GM21390 (cell line): ENCODE results near the gene TIMP4.

ENCODE experiments used
- ATAC-seq: cut with Tn5 transposase; IDR thresholded peaks from one replicate; pipeline ENCODE4 v1.9.1; 2021; ENCODE audit not compliant: unreplicated experiment

Gene TIMP4

DNA sequence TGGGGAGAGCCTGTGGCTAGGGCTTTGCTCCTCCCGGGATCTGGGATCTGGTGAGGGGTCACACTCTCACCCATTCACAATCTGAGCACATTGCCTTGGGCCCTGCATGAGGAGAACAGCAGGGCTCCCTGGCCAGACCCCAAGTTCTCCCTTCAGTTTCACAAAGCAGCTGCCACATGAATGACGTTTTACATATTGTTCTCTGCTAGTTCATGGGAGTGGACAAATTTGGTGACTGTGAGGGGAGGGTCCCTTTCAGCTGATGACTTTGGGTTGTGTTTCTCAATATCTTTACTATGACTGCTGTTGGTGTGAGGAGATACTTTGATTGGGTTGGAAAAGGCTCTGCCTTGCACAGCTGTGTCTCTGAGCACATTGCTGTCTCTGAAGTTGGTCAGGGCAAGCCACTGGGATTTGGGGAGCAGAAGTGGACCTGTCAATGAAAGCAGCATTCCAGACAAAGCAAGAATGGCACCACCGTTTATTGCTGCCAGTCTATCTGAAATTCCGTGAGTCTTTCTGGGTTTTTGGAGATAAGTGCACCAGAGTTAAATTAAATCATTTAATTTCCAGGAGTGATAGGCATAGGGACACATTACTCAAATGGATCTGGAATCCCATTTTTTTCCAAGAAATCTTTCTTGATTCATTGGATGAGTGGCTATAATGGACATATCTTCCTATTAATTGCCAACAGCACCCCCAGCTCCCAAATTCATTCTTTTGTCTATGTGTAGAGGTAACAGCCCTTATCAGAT lies 10.3 kb downstream of the TIMP4 start:
- ATAC-seq = no peak

GRCh38 chr3:12147049-12147780 lies 11.5 kb downstream of the TIMP4 start:
- no peak for ATAC-seq

DNA sequence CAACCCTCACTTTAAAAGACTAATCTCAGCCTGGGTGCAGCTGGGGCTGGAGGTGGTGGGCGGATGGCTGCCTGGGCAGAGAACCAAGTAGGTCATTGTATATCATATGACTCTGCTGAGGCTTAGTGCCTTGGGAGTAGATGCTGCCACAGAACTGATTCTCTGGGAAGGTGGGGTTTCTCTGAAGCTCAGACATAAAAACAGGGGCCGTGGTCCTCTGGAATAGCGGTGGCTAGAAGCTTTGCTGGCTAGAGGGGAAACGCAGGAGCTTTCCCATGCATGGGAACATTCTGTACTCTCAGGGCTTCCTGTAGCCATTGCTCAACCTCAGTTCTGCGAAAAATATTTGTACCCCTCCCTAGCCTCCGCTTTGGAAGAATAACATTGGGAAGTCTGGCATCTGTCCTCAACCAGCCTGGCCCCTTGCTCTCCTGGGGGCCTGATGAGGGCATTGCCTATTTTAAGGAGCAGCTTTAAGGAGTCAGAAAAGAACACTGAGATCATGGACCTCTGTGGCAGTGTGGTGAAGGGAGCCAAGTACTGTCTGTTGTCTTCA lies 14.7 kb downstream of the TIMP4 start:
- ATAC-seq = no peak

GRCh38 chr3:12142476-12142875 lies 16.2 kb downstream of the TIMP4 start:
- no peak for ATAC-seq

- ATAC-seq = peak; percentile 75
Observed at GRCh38 chr3:12141350-12141749, 17.4 kb downstream of the TIMP4 start.

- no peak for ATAC-seq
Observed at GRCh38 chr3:12139111-12139511, 19.6 kb downstream of the TIMP4 start.

DNA sequence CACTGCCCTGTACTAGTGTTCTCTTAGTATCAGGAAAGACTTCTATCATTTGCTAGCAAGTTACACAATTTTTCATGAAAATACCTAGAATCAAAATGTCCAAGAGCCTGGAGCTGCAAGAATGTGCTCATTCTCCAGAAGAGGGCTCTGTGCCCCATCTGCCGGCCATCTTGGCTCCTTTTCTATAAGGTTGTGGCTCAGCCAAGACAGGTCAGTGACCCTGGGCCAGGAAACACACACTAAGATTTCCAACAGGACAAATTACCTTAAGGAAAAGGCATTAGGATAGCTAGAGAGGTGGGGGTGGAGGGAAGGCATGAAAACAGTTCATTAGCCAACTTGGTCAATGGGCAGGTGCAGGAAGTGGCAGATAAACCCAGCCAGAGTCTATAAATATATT lies 20.7 kb downstream of the TIMP4 start:
- ATAC-seq = peak; percentile 43

- no peak for ATAC-seq
Observed at GRCh38 chr3:12136371-12136770, 22.3 kb downstream of the TIMP4 start.

- peak; percentile 82 for ATAC-seq
Observed at GRCh38 chr3:12135029-12135657, 23.6 kb downstream of the TIMP4 start.

DNA sequence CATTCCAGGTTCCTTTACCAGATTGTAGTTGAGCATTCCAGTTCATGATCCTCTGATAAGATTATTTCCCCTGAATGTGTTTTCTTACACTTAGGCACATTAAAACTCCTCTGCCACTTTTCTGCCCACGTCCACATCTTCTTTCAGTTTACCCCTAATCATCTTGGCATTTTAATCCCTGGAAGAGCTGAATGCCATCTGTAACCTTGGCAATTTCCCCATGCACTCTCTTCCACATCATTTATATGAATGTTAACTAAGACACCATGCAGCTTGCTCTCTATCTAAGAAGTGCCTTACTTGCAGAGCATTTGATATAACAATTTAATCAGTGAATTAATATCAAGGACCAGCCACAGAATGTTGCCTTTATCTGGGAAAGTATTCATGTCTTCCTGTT lies 25.8 kb downstream of the TIMP4 start:
- ATAC-seq = no peak

DNA sequence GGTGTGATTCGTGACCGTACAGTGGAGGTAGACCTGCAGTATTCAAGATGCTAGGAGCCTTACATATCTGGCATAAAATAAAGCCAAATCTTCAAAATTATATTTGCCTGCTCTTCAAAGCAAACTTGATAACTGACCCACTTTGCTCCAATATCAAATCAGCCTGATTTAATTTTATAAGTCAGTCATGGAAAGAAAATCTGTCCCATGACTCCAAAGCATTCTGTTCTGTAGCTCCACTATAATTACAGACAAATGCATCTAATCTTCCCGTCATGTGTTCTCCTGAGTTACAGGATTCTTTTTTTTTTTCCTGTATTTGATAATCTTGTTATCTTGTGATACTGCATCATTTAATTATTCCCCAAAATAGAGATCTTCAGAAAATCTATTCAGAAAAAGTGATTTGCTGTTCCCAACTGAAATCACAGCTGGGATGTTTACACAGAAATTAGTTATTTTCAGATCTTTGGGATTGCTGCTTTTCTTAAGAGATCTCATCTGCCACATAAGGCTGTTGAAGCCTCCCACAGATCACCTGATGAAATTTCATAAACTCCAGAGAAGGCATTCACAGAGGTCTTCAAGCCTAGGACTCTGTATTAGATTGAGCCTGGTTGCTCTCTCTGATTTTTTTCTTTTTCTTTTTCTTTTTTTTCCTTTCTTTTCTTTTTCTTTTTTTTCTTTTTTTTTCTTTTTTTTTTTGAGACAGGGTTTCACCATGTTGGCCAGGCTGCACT lies 27.2 kb downstream of the TIMP4 start:
- no peak for ATAC-seq

DNA sequence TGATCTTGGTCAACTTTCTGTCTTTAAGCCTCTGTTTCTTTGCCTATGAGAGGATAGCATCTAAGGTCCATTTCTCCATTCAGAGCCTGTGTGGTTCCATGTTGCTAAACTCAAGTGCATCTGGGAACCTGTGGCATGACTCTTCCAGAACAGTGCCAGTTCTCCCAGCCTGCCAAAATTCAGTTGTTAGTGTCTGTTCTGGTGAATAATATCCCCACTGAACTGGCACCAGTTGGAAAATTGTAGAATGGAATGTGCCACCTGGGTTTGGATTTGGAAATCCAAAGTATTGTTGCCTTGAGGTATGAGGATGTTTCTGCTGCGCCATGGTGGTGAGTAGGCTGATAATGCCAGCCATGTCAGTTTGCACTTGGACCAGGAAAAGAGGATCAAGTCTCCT lies 31.3 kb downstream of the TIMP4 start:
- ATAC-seq = no peak

- no peak for ATAC-seq
Observed at GRCh38 chr3:12125772-12126171, 32.9 kb downstream of the TIMP4 start.

- no peak for ATAC-seq
Observed at GRCh38 chr3:12121466-12121865, 37.2 kb downstream of the TIMP4 start.

DNA sequence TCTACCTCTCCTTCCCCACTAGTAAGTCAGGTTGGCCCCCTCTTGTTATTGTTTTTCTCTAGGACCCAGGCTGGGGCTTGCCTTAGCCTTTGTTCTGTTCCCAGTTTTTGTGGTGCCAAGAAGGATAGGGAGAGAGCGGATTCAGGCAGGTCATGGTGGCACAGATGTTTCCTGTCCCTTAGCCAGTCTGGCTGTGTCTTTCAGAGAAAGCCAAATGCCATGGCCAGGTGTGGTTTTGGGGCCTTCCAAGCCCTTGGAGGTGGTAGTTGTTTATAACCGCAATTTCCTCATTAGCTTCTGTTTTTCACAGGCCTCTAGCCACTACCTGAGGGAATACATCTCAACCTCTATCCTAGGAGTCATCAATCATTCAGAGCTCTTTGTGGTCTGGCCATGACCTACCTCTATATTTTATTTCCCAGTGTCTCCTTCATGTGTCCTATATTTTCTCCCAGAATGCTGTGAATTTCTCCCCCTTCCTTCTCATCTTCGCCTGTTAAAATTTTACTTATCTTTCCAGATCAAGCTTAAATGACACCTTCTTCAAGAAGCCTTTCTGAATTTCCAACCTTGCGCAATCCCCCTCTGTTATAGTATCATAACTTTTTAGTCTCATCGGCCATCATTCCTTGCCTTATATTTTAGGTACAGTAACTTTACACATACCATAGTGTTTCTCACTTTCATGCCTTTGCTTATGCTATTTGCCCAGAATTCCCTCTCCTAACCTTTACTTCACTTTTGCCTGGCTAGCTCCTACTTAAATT lies 38.2 kb downstream of the TIMP4 start:
- no peak for ATAC-seq

- ATAC-seq = no peak
Observed at GRCh38 chr3:12117473-12117872, 41.2 kb downstream of the TIMP4 start.

GRCh38 chr3:12116870-12117269 lies 41.8 kb downstream of the TIMP4 start:
- ATAC-seq = no peak

- ATAC-seq = no peak
Observed at GRCh38 chr3:12115849-12116248, 42.9 kb downstream of the TIMP4 start.

- ATAC-seq = no peak
Observed at GRCh38 chr3:12115104-12115503, 43.6 kb downstream of the TIMP4 start.

DNA sequence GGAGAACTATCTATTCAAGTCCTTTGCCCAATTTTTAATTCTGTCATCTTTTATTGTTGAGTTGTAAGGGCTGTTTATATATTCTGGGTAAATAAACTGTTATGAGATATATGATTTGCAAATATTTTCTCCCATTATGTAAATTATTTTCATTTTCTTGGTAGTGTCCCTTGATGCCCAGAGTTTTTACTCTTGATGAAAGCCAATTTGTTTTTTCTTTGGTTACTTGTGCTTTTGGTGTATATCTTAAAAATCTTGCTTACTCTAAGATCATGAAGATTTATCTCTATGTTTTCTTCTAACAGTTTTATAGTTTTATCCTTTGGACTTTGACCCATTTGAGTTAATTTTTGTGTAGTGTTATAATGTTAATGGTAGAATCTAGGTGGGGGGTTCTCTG lies 44.5 kb downstream of the TIMP4 start:
- ATAC-seq = no peak
